ENCODE results near the gene CPED1.

The CPED1 gene

DNA sequence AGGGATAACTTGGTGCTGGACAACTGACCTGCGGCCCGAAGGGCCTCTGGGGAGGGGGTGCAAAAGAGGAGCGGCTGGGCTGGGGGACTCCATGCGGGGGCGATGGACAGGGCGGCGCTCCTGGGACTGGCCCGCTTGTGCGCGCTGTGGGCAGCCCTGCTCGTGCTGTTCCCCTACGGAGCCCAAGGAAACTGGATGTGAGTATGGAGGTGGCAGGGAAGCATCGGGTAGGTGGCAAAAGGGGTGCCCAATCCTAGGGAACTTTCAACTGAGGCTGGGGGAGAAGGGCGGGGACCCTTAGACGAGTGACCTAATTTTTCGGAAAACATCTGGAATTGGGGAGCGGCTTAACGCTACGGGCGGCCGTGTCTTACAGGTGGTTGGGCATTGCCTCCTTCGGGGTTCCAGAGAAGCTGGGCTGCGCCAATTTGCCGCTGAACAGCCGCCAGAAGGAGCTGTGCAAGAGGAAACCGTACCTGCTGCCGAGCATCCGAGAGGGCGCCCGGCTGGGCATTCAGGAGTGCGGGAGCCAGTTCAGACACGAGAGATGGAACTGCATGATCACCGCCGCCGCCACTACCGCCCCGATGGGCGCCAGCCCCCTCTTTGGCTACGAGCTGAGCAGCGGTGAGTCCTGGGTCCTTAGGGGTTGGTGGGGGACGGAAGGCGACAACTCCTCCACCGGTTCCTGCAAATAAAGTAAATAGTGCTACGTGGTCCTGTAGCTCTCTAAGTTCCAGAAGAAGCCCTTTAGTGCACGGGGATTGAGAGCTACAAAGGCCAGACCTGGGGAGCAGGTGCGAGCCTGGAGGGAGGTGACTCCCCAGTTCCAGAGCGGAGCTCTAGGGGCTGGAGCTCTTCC lies 340.9 kb downstream of the CPED1 start:
- no peak for DNase-seq

DNA sequence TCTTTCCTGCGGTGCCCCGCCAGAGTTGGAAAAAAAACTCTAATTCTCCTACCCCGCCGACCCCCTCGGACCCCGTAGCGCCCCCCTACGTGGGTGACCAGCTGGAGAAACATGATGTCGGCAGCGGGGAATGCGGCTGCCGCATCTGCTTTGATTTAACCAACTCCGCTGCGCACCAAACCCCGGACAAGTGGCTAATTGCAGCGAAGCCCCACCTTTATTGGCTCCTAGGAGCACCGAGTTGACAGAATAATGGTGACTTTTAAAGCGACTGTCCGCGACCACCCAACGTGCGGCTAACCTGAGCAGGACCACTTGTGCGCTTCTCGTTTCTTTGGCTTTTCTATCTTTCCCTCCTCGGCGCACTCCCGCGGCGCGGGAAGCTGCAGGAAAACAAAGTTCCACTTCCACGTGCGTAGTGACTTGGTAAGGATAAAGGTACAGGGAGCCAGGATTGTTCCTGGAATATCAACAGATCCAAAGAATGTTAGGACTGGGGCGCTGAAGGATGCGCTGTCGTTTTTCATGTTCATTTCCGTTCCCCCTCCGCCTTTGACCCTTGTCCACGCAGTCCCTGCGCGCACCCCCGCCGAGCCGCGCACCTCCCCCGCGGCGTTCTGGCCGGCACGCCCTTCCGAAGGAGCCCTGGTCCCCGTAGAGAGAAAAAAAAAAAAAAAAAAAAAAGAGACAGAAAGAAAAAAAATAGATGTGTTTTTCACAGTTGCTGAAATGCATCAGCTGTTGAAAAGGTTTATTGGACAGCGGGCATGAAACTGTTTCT lies 341.7 kb downstream of the CPED1 start:
- DNase-seq: no peak

DNA sequence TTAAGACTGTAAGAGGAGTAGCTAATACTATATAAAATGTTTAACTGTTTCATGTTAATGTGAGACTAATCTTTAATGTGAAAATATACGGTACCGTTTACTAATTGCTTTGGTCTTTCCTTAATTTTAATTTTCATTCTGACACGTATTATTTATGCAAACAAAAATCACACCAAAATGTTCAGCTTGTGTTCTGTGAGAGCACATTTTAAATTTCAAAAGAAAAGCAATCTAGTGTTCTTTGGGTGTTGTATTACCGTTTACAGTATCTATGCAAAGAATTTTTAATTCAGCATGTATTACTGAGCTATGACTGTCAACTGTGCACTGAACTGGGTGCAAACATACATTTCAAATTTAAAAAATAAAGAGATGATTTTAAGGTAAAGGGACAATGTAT lies 342.5 kb downstream of the CPED1 start:
- no peak for DNase-seq

DNA sequence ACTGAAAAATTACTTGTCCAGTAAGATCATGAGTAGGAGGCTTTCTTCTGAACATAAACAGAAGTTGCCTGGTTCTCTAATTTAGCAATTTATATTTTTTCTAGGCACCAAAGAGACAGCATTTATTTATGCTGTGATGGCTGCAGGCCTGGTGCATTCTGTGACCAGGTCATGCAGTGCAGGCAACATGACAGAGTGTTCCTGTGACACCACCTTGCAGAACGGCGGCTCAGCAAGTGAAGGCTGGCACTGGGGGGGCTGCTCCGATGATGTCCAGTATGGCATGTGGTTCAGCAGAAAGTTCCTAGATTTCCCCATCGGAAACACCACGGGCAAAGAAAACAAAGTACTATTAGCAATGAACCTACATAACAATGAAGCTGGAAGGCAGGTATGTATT lies 343.1 kb downstream of the CPED1 start:
- DNase-seq: no peak

DNA sequence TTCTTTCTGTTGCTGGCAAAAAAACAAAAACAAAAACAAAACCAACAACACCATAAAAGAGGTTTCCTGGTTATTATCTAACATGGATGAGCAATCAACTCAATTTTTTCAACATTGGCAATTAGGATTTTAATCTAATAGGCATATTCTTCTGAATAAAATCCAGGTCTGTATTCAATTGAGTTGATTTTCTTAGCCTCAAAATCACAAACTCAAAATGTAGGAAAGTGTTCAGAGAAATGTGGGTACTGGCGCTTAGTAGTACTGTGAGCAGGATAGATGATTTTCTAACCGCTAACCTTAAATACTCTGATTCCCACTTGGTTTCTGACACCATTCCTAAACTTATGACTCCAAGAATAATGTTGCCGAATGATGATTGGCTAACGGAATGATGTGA lies 345.9 kb downstream of the CPED1 start:
- DNase-seq: no peak

DNA sequence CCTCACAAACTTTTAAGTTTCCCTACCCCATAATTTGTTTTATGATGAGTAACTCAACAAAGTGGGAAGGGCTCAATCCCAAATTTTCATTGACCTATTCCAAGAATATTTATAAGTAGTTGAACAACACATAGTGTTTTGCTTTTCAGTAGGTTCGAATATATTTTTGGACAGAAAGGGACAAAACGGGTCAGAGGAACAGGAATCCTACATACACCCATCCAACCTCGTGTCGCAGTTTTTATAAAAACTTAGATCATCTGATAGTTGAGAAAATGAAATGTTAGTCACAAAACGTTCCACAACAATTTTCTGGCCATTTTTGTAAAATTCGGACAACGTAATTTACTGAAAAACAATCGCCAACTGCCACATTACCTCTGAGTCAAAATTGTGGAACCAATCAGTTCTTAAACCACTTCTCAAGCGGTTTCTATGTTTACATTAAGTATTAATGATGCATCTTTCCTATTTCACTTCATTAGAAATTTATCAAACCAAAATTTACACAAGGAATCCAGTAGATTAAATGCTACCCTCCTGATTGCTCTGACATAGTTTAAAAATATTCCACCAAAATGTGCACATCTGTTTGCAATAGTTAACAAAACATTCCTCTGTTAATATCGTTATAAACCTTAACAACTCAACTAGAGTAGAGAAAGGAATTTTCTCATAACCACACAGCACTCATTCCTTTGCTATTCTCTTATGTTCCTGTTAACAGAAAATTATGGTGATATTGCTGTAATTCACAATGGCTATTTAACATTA lies 346.6 kb downstream of the CPED1 start:
- DNase-seq: no peak

DNA sequence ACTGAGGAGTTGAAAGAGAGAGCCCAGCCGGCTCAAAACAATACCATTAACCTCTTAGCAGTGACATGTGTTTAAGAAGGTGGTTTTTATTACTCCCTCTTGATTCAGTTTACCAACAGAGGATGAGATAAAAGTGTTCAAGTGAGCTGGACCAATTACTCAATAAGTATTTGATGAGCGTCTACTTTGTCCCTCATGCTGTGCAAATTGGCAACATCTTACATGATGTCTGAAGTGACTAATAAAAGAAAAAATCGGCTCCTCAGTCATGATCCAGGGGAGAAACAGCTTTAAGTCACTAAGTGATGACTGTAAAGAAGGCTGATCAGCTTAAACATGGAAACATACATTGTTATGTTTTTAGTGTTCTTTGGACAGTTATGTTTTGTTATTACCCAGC lies 348.1 kb downstream of the CPED1 start:
- no peak for DNase-seq

DNA sequence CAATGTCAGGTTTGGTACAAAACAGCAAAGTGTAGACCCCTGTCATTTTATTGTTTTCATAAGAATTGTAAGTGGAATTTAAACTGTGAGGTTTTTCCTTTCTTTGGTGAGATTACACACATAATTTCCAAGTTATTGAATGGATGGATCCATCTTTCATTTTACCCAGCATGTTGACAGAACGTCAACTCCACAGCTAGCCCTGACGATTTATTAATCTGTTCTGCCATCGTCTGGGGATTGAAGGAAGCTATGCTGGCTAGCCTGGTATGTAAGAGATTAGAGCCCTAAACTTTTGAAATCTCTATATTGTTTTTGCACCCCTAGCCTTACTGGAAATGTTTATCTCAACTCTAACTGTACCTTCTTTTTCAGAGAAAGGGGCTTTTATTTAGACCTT lies 348.9 kb downstream of the CPED1 start:
- no peak for DNase-seq

DNA sequence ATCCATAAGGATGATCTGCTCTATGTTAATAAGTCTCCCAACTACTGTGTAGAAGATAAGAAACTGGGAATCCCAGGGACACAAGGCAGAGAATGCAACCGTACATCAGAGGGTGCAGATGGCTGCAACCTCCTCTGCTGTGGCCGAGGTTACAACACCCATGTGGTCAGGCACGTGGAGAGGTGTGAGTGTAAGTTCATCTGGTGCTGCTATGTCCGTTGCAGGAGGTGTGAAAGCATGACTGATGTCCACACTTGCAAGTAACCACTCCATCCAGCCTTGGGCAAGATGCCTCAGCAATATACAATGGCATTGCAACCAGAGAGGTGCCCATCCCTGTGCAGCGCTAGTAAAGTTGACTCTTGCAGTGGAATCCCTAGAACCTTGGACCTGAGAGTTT lies 350.6 kb downstream of the CPED1 start:
- DNase-seq: no peak

DNA sequence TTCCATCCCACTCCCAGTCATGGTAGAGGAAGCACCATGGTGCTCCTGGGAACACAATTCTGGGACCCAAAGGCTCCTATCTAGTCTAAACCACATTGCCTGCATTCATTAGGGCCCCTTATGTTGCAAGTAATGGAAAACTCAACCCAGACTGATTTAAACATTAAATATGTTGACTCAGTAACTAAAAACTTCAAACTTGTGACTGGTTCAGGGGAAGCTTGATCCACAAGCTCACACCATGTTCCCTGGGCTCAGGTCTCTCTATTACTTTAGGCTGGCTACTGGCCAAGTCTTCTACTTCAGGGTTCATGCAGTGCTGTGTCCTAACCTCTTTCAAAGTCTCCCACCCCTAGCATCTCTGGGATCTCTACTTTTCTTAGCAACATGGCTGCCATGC lies 353.4 kb downstream of the CPED1 start:
- no peak for DNase-seq

DNA sequence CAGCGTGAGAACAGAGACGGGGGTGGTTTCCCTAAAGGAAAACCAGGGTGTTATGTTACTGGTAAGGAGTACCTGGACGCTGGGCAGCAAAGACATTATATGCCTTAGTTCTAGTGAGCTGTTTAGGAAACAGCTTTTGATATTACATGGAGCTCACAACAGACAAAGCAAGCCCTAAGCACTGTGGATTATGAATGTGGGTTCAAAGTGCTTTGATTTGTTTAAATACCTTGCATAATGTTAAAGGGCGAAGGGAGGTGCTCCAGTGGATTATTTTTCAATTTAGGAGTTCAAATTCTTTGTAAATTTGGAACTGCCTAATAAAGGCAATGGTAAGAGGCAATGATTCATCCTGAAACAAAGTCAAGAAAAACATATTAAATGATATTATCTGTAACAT lies 354.1 kb downstream of the CPED1 start:
- DNase-seq: no peak

DNA sequence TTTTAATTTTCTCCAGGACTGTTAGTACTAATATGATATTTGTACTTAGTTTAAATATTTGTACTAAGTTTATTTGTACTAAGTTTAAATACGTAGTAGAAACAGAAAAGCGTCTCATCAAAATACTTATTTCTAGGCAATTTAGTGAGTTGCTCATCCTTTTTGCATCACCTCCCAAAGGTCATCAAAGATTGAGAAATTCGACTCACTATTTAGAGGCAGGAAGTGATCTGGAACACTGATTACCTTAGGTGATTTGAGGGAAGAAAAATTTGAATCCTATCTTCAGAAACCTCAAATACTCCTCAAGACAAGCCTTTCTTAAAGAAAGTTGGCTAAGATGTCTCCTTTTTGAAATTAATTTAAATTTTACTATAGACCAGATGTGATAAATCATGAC lies 354.8 kb downstream of the CPED1 start:
- DNase-seq: no peak

DNA sequence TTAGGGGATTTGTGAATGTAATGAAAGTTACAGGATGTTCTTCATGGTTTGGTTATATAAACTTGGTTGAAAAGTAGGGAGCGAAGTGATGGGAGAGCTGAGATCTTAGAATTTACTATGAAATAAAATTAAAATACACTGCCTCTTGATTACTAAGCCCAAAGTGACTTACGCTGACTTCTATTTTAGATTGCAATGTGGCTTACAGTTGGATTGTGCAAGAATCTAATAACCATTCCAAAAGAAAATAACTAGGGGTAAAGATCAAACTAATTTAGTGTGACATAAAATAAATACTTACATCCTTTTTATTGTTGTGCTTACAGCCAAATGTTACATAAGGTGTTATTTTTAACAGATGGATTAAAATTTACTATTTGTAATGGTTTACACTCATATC lies 355.6 kb downstream of the CPED1 start:
- DNase-seq: no peak

DNA sequence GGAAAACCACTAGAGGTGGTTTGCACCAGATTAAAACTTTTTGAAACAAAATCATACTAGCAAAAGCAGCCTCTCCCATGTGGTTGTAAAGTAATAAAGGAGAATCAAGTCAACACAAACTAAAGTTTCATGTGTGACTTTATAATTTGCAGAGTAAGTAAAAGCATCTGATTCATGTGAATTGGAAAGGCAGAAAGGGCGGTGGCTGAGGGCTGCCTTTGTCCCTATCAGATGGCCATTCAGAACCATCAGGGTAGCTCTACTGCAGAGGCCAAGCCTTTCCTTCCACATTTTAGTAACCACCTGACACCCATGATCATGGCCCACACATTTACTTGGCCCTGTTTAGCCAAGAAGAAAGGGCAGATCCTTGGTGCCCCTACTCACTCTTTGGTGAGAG lies 356.0 kb downstream of the CPED1 start:
- DNase-seq: no peak
